SK-N-SH (cell line): ENCODE data around the gene KRT71. TPM values are rescaled to one million over a fixed set of nuclear protein-coding genes. Genes with fewer than 3 reads are reported as not detected.

Experiments
- CTCF ChIA-PET: fragments of 300-600, 350-600 bp; formaldehyde crosslinking; extraction: SDS; loops from one replicate; lab custom pipeline; 2021; lab: Yijun Ruan, JAX
- POLR2A ChIA-PET: fragments of 350-600 bp; sonication (Branson Sonifier 250); formaldehyde crosslinking; extraction: SDS; loops from one replicate; lab custom pipeline; 2020; ENCODE audit warnings: antibody characterized with exemption, inconsistent platforms; lab: Yijun Ruan, JAX
- DNase-seq: peaks from one replicate; pipeline ENCODE4 v3.0.0; 2012
- H2AFZ ChIP-seq: fragments of 200-600 bp; sonication (generic); 2 replicates; pipeline ENCODE4 v1.8.1; 2016; ENCODE audit warnings: antibody characterized with exemption, mild to moderate bottlenecking, low read depth
- H3F3A ChIP-seq: fragments of 200-600 bp; sonication (generic); replicated peaks from 2 replicates; pipeline ENCODE3; 2016; ENCODE audit warnings: antibody characterized with exemption, mild to moderate bottlenecking; ENCODE audit not compliant: insufficient read depth
- H3K27ac ChIP-seq, 2 experiments: fragments of 200-500 bp in 1 of 2; fragments of 200-600 bp in 1 of 2; sonication (Bioruptor generic) in 1 of 2; sonication (generic), shearing (Covaris generic) in 1 of 2; 2 replicates each; pipeline versions ENCODE4 v1.5.1 to v1.6.1; 2014 to 2016; ENCODE audit warnings: low read depth in 2 of 2, inconsistent platforms in 1 of 2, low read length in 1 of 2, mild to moderate bottlenecking in 1 of 2, mixed read lengths in 1 of 2
- H3K27me3 ChIP-seq: fragments of 200-600 bp; sonication (generic), shearing (Covaris generic); 2 replicates; pipeline ENCODE4 v1.6.1; 2016; ENCODE audit warnings: mixed run types; ENCODE audit not compliant: insufficient read depth
- H3K36me3 ChIP-seq, 2 experiments: fragments of 200-500 bp in 1 of 2; fragments of 200-600 bp in 1 of 2; sonication (Bioruptor generic) in 1 of 2; sonication (generic) in 1 of 2; replicated peaks in 1 of 2; 2 replicates each; pipeline versions ENCODE3 to v1.5.1; 2014 to 2016; ENCODE audit warnings: low read length in 1 of 2, mild to moderate bottlenecking in 1 of 2; ENCODE audit not compliant: insufficient read depth in 2 of 2, control insufficient read depth in 1 of 2
- H3K4me1 ChIP-seq, 2 experiments: fragments of 200-500 bp in 1 of 2; fragments of 200-600 bp in 1 of 2; sonication (Bioruptor generic) in 1 of 2; sonication (generic), shearing (Covaris generic) in 1 of 2; 2 replicates each; pipeline versions ENCODE4 v1.5.1 to v1.6.1; 2014 to 2016; ENCODE audit warnings: low read depth in 1 of 2, low read length in 1 of 2, mixed run types in 1 of 2; ENCODE audit not compliant: insufficient read depth in 2 of 2, control insufficient read depth in 1 of 2
- H3K4me2 ChIP-seq: fragments of 200-600 bp; sonication (generic), shearing (Covaris generic); 2 replicates; pipeline ENCODE4 v1.6.1; 2017; ENCODE audit warnings: mixed run types
- H3K4me3 ChIP-seq, 2 experiments: fragments of 200-500 bp in 1 of 2; fragments of 200-600 bp in 1 of 2; sonication (Bioruptor generic) in 1 of 2; sonication (generic), shearing (Covaris generic) in 1 of 2; 2 replicates each; pipeline versions ENCODE4 v1.5.1 to v1.8.1; 2014 to 2016; ENCODE audit warnings: low read depth in 2 of 2, inconsistent platforms in 1 of 2, low read length in 1 of 2, mild to moderate bottlenecking in 1 of 2, mixed read lengths in 1 of 2, moderate library complexity in 1 of 2
- H3K79me2 ChIP-seq: fragments of 200-600 bp; sonication (generic); 2 replicates; pipeline ENCODE4 v1.8.1; 2017; ENCODE audit warnings: mild to moderate bottlenecking; ENCODE audit not compliant: insufficient read depth
- H3K9ac ChIP-seq: fragments of 200-600 bp; sonication (generic); 2 replicates; pipeline ENCODE4 v1.6.1; 2017; ENCODE audit warnings: mixed run types
- H3K9me2 ChIP-seq: fragments of 200-600 bp; sonication (generic); 2 replicates; pipeline ENCODE4 v1.6.1; 2017; ENCODE audit warnings: mixed run types
- H3K9me3 ChIP-seq: fragments of 200-600 bp; sonication (generic); 2 replicates; pipeline ENCODE4 v1.6.1; 2017; ENCODE audit warnings: mixed run types, mild to moderate bottlenecking, moderate library complexity
- H4K20me1 ChIP-seq: fragments of 200-600 bp; sonication (generic); 2 replicates; pipeline ENCODE4 v1.6.1; 2017; ENCODE audit warnings: mild to moderate bottlenecking, mixed run types; ENCODE audit not compliant: insufficient read depth
- GATA2 ChIP-seq: sonication (generic); formaldehyde crosslinking; IDR thresholded peaks from 2 replicates; pipeline ENCODE4 v1.5.0; 2020; ENCODE audit warnings: mild to moderate bottlenecking, missing genetic modification reagents
- MEF2A ChIP-seq: IDR thresholded peaks from 2 replicates; pipeline ENCODE4 v1.4.0; 2012; ENCODE audit warnings: low read depth, borderline replicate concordance
- MXI1 ChIP-seq: IDR thresholded peaks from 2 replicates; pipeline ENCODE4 v1.6.1; 2012; ENCODE audit warnings: mild to moderate bottlenecking, low read depth, low read length, improper control_type of control experiment
- NRF1 ChIP-seq: IDR thresholded peaks from 2 replicates; pipeline ENCODE4 v1.6.1; 2012; ENCODE audit warnings: low read depth, mild to moderate bottlenecking, low read length
- RAD21 ChIP-seq: IDR thresholded peaks from 2 replicates; pipeline ENCODE4 v1.6.1; 2012; ENCODE audit warnings: mild to moderate bottlenecking, low read length
- SIN3A ChIP-seq: IDR thresholded peaks from 2 replicates; pipeline ENCODE4 v1.6.1; 2012; ENCODE audit warnings: low read depth, mild to moderate bottlenecking, low read length, moderate library complexity, borderline replicate concordance
- TAF1 ChIP-seq: IDR thresholded peaks from 2 replicates; pipeline ENCODE4 v1.6.1; 2012; ENCODE audit warnings: low read depth, mild to moderate bottlenecking, low read length, moderate library complexity, borderline replicate concordance
- TEAD4 ChIP-seq: IDR thresholded peaks from 2 replicates; pipeline ENCODE4 v1.4.0; 2012; ENCODE audit warnings: mild to moderate bottlenecking, borderline replicate concordance; ENCODE audit not compliant: insufficient read depth
- WGBS: methylation state at CpG from one replicate; pipeline ENCODE4 v1.1.6; 2017; ENCODE audit warnings: low lambda C conversion rate; 5-methylcytosine and 5-hydroxymethylcytosine counted together
- polyA plus RNA-seq, 3 experiments: library from polyadenylated mRNA; depleted of rRNA; stranded (reverse); fragments of >200 nt; gene quantifications; 2 replicates each; pipeline ENCODE4 v1.2.3, GENCODE V29; 2012
- TF ChIP-seq, protein P1 (sequence below): IDR thresholded peaks from 2 replicates; pipeline ENCODE4 v1.4.0; 2012; ENCODE audit warnings: low read depth, borderline replicate concordance
- TF ChIP-seq, protein P2 (sequence below): IDR thresholded peaks from 2 replicates; pipeline ENCODE4 v1.4.0; 2012; ENCODE audit warnings: low read depth
- TF ChIP-seq, protein P3 (sequence below): IDR thresholded peaks from 2 replicates; pipeline ENCODE4 v1.4.0; 2012; ENCODE audit warnings: low read depth, borderline replicate concordance
- TF ChIP-seq, protein P4 (sequence below): IDR thresholded peaks from 2 replicates; pipeline ENCODE4 v1.6.1; 2012; ENCODE audit warnings: mild to moderate bottlenecking, low read depth, low read length, moderate library complexity

KRT71 gene
- polyA plus RNA-seq, 1 of the 3 experiments (the other 2 are of a cell fraction) = not detected

DNA sequence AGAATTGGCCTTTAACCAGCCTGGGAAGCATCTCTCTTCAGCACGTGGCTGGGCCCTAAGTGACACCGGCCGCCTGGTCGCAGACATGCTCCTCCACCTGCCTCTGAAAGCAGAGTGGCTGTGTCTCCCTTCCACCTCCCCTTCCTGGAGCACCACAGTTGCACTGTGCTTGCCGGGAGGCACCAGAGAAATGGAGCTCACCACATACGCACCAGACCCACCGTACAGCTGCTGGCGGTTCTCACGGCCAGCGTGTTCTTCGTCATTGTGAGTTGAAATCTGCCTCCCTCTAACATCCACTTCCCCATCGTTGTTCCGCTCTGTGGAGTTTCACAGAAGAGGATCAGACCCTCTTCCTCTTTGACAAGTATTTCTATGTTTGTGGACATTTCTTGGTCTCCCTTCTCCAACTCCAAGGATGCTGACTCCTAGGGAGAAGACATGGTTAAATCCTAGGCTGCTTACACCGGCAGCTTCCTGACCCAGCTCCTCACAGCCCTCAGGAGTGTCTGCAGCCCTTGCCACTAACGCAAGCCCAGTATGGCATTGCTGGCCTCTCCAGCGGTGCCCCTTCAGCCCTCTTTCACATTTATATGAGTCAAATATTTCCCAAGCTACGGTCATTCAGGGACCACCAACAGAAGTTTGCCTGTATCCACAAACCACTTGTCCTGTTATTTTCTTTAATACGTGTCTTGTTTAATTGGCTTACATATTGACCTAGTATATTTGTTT lies 21.2 kb downstream of the KRT71 start:
- Histone ChIP-seq H4K20me1 (no peaks in the 10 kb centered on the region), H3K4me2 (no peak overlapping the region), H3K79me2 (no peaks in the 10 kb centered on the region), H3K9ac (no peak overlapping the region), H3K9me2 (no peaks in the 10 kb centered on the region), H3K27ac (no peak overlapping the region), H3K4me3 (no peak overlapping the region), H3F3A (no peaks in the 10 kb centered on the region), H3K4me1 (no peaks in the 10 kb centered on the region), H2AFZ (no peak overlapping the region), H3K9me3 (no peaks in the 10 kb centered on the region), H3K36me3 (no peaks in the 10 kb centered on the region), H3K27me3 (peaks cover 27% of the 10 kb centered on the region; the same call in 1 of the 2 replicates)
- ChIA-PET POLR2A (no interaction called here), CTCF (interaction anchor here (1.1 to 1.6 kb wide), 3 partner anchors 15 to 155 kb away, joined by 3 to 4 read pairs (median 3); no protein-coding TSS in a partner anchor)
- TF ChIP-seq MXI1 (no peak), TAF1 (no peak), RAD21 (no peak), SIN3A (no peak), TEAD4 (no peak), NRF1 (no peak), GATA2 (CRISPR knock-in tag) (no peak), MEF2A (no peak)
- TF ChIP-seq, protein P1, sequence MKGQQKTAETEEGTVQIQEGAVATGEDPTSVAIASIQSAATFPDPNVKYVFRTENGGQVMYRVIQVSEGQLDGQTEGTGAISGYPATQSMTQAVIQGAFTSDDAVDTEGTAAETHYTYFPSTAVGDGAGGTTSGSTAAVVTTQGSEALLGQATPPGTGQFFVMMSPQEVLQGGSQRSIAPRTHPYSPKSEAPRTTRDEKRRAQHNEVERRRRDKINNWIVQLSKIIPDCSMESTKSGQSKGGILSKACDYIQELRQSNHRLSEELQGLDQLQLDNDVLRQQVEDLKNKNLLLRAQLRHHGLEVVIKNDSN = no peak
- TF ChIP-seq, protein P2, sequence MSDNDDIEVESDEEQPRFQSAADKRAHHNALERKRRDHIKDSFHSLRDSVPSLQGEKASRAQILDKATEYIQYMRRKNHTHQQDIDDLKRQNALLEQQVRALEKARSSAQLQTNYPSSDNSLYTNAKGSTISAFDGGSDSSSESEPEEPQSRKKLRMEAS = no peak
- TF ChIP-seq, protein P3, sequence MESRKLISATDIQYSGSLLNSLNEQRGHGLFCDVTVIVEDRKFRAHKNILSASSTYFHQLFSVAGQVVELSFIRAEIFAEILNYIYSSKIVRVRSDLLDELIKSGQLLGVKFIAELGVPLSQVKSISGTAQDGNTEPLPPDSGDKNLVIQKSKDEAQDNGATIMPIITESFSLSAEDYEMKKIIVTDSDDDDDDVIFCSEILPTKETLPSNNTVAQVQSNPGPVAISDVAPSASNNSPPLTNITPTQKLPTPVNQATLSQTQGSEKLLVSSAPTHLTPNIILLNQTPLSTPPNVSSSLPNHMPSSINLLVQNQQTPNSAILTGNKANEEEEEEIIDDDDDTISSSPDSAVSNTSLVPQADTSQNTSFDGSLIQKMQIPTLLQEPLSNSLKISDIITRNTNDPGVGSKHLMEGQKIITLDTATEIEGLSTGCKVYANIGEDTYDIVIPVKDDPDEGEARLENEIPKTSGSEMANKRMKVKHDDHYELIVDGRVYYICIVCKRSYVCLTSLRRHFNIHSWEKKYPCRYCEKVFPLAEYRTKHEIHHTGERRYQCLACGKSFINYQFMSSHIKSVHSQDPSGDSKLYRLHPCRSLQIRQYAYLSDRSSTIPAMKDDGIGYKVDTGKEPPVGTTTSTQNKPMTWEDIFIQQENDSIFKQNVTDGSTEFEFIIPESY = no peak
- TF ChIP-seq, protein P4, sequence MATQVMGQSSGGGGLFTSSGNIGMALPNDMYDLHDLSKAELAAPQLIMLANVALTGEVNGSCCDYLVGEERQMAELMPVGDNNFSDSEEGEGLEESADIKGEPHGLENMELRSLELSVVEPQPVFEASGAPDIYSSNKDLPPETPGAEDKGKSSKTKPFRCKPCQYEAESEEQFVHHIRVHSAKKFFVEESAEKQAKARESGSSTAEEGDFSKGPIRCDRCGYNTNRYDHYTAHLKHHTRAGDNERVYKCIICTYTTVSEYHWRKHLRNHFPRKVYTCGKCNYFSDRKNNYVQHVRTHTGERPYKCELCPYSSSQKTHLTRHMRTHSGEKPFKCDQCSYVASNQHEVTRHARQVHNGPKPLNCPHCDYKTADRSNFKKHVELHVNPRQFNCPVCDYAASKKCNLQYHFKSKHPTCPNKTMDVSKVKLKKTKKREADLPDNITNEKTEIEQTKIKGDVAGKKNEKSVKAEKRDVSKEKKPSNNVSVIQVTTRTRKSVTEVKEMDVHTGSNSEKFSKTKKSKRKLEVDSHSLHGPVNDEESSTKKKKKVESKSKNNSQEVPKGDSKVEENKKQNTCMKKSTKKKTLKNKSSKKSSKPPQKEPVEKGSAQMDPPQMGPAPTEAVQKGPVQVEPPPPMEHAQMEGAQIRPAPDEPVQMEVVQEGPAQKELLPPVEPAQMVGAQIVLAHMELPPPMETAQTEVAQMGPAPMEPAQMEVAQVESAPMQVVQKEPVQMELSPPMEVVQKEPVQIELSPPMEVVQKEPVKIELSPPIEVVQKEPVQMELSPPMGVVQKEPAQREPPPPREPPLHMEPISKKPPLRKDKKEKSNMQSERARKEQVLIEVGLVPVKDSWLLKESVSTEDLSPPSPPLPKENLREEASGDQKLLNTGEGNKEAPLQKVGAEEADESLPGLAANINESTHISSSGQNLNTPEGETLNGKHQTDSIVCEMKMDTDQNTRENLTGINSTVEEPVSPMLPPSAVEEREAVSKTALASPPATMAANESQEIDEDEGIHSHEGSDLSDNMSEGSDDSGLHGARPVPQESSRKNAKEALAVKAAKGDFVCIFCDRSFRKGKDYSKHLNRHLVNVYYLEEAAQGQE = no peak
- DNase-seq = no peak
- WGBS = 31% methylated on average over 16 of the region's 18 CpGs
